Heart left ventricle (tissue), 13 donors: ENCODE data around the gene DDA1.

ENCODE experiments used
- POLR2A ChIP-seq, 2 donors: fragments of 450-650 bp; IDR thresholded peaks; one replicate each; pipeline ENCODE4 v1.6.1; 2017; ENCODE audit warnings: antibody characterized with exemption in 2 of 2, mild to moderate bottlenecking in 2 of 2, moderate library complexity in 2 of 2
- TF ChIP-seq, protein P1 (sequence below), 12 donors: fragments of 200-600 bp; sonication (generic) in 4 of 12; IDR thresholded peaks; one replicate each; pipeline versions ENCODE4 v1.5.0 to v1.8.0; 2018 to 2022; ENCODE audit warnings: antibody characterized with exemption in 12 of 12, mild to moderate bottlenecking in 5 of 12
- donor health status: ischemic (EF 13 %, LVEDD 7.1; RV severe dilation, severe dysfunction).
- donor health status: DM: no; HTN: yes; CAD: no.
- donor health status: DM: no; HTN: no; CAD: no.
- donor health status: ischemic (EF 25% LVEDD 6.9; RV normal size, moderate dysfunction).
- donor health status: ischemic (EF 25% LVEDD 5.7; RV mildly dilated, moderate dysfunction).
- donor health status: ischemic (EF 35%, LVEDD 5.7; RV mildly dilated, moderate dysfunction).
- donor health status: nonischemic (EF 11% LVEDD 7.7; RV severe dilation, severe dysfunction).
- donor health status: DM: yes; HTN: yes; CAD: no.
- donor health status: PGD.
- donor health status: ischemic (EF 29% LVEDD 5.4; RV normal size, mild dysfunction).
- donor health status: nonischemic (EF 23%, LVEDD 6.1; RV moderate dilation, normal function).

GRCh38 chr19:17311455-17312188 lies 2.3 kb downstream of the DDA1 start:
- TF ChIP-seq, protein P1, sequence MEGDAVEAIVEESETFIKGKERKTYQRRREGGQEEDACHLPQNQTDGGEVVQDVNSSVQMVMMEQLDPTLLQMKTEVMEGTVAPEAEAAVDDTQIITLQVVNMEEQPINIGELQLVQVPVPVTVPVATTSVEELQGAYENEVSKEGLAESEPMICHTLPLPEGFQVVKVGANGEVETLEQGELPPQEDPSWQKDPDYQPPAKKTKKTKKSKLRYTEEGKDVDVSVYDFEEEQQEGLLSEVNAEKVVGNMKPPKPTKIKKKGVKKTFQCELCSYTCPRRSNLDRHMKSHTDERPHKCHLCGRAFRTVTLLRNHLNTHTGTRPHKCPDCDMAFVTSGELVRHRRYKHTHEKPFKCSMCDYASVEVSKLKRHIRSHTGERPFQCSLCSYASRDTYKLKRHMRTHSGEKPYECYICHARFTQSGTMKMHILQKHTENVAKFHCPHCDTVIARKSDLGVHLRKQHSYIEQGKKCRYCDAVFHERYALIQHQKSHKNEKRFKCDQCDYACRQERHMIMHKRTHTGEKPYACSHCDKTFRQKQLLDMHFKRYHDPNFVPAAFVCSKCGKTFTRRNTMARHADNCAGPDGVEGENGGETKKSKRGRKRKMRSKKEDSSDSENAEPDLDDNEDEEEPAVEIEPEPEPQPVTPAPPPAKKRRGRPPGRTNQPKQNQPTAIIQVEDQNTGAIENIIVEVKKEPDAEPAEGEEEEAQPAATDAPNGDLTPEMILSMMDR (IDR thresholded peaks at IDR 0.05): no peak
- no peak for TF ChIP-seq POLR2A (IDR thresholded peaks at IDR 0.05)
